T47D (cell line): ENCODE results near the gene TCIRG1.
A peak's percentile ranks its signal among the peaks of the same experiment; 100 is the strongest.
"Not testable (repeated sequence)": the region's sequence is repeated elsewhere in the genome, so short reads cannot be mapped to it uniquely, and the experiment has no call there.

Experiments used
- DNase-seq, 2 experiments: peaks; one replicate each; pipeline versions ENCODE4 v3.0.0 to v3.0.0-alpha.2; 2011 to 2012; ENCODE audit warnings: low read depth in 1 of 2, low spot score in 1 of 2
- JUND ChIP-seq: IDR thresholded peaks from 2 replicates; pipeline ENCODE4 v1.6.1; 2012; ENCODE audit warnings: low read depth
- in situ Hi-C: cut with HindIII; loops from 2 replicates; pipeline ENCODE4 v1.10.0; 2016; ENCODE audit warnings: low sequenced_read_pairs, low pct_unique_long_range_greater_than_20kb

The TCIRG1 gene

GRCh38 chr11:68038718-68039525 is at the start of gene TCIRG1:
Gene TCIRG1, plus strand, starts transcription at chr11:68039025. Its CDS starts 2,247 bp downstream, at chr11:68041272.
- in situ Hi-C loops, result no loop called here
- DNase-seq, result peak; percentile 95 to 99
- TF ChIP-seq JUND, result no peak

GRCh38 chr11:67990546-67991346 is 48.1 kb upstream of the TCIRG1 start:
- in situ Hi-C loops, DNase-seq: not testable (repeated sequence)

GRCh38 chr11:67991347-67992121 is 47.3 kb upstream of the TCIRG1 start:
- DNase-seq, in situ Hi-C loops: not testable (repeated sequence)

GRCh38 chr11:67993821-67994220 is 45.0 kb upstream of the TCIRG1 start:
- in situ Hi-C loops, result not testable (repeated sequence)
- DNase-seq, result peak in 1 of 2 experiments; percentile 77

- DNase-seq, in situ Hi-C loops: not testable (repeated sequence)
Measured at GRCh38 chr11:67994387-67994786, 44.4 kb upstream of the TCIRG1 start.

GRCh38 chr11:67995129-67995528 is 43.7 kb upstream of the TCIRG1 start:
- DNase-seq, in situ Hi-C loops: not testable (repeated sequence)

GRCh38 chr11:67995579-67995978 is 43.2 kb upstream of the TCIRG1 start:
- in situ Hi-C loops, DNase-seq: not testable (repeated sequence)

- TF ChIP-seq JUND, result no peak
- in situ Hi-C loops, result no loop called here
- DNase-seq, result no peak
Measured at GRCh38 chr11:67996051-67996450, 42.8 kb upstream of the TCIRG1 start.

- DNase-seq, result peak; percentile 88 to 97
- in situ Hi-C loops, result no loop called here
- no peak for TF ChIP-seq JUND
Measured at GRCh38 chr11:67996622-67997474, 42.0 kb upstream of the TCIRG1 start.

GRCh38 chr11:67997475-67997921 is 41.3 kb upstream of the TCIRG1 start:
- no peak for DNase-seq
- TF ChIP-seq JUND, result no peak
- in situ Hi-C loops, result no loop called here

GRCh38 chr11:67998150-67999045 is 40.4 kb upstream of the TCIRG1 start:
- no peak for TF ChIP-seq JUND
- no peak for DNase-seq
- in situ Hi-C loops, result no loop called here
